Measurements from ENCODE around the gene SERF2. TPM values are rescaled to one million over a fixed set of nuclear protein-coding genes. Genes with fewer than 3 reads are reported as not detected.

The SERF2 gene
- total and polyA plus RNA-seq, 2 of the 8 experiments (the other 6 are each of a cell fraction or from before 2014, with no cell fraction given) = 655 to 999 TPM

DNA sequence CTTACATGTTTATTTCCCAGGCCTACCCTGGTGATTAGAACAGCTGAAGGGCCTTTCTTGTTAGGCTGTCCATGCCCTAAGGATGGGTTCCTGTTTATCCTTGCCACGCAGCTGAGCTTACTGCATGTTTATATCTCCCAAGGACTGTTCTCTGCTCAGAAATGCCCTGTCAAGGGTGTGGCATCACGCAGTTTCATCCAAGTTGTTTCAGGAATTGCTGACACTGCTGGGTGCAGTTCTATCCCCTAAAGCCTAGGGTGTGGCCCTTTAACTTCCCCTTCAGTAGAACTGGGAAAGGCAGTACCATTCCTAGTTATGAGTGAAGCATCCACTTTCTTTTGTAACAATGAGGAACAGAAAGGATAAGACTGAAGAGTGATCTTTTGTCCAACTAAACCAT, 20.3 kb upstream of the SERF2 start (continued):
- no peak for TF ChIP-seq HDAC2 (IDR thresholded peaks at IDR 0.05; ENCODE audit: borderline replicate concordance in 1 of 2, low read depth in 2 of 2, low read length in 2 of 2)
- TF ChIP-seq SUZ12 (IDR thresholded peaks at IDR 0.05; ENCODE audit: low read length) = no peak
- no peak for TF ChIP-seq CTBP2 (IDR thresholded peaks at IDR 0.05; ENCODE audit: borderline replicate concordance, insufficient read depth, insufficient read length, low read length)
